NCI-H69 (cell line): Measurements from ENCODE around the gene DAP.

Experiments
- DNase-seq: peaks from one replicate; lab custom pipeline; 2025; lab: John Stamatoyannopoulos, UW

The DAP gene

GRCh38 chr5:10709933-10710332 is 51.1 kb downstream of the DAP start:
- no peak for DNase-seq

DNA sequence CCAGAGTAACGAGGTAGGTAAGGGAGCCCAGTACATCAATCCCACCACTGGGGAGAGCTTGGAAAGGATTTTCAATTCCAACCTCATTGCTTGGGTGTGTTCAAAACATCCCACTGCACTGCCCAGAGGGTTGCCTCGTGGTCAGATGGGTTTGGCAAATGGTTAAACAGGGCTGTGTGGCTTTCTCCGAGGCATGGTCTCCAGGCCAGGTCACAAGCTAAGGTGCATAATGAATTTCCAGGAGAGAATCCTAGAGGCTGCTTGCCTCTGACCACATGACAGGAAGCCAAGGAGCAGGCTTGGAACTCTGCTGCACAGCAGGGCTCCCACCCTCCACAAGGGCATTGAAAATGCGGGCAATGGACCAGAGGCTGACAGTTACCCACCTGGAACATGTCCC is 51.6 kb downstream of the DAP start:
- no peak for DNase-seq

DNA sequence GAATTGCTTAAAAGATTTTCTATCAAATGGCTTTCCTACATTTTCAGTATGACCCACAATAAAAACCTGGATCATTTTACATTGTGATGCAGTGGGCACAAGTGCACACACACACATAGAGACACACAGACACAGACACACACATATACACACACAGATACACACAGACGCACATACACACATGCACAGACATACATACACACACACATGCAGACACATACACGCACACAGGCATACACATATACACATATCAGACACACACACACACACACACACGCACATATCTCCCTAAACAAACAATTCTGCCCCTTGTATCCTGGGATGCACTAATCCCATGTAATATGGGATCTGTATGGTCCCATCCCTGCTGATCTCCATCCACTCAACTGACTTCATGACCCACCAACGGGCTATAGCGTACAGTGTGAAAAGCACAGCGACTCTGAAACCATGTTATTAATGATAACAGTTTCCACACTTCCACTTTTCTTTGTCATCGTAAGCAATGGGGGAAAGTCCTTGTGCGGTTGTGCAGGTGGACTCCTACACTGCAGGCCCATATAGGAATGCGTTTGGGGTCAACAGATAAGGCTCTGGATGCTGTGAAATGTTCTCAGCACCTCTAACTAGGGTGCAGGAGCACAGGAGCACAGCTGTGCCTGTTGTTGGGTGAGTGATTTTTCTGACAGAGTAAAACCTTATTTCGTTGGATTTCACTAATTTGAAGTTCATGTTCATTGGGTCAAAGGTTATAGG is 52.7 kb downstream of the DAP start:
- DNase-seq: no peak

GRCh38 chr5:10707198-10708142 is 53.6 kb downstream of the DAP start:
- DNase-seq: no peak

- DNase-seq: no peak
Observed at GRCh38 chr5:10706326-10706725, 54.7 kb downstream of the DAP start.

GRCh38 chr5:10705747-10706146 is 55.3 kb downstream of the DAP start:
- DNase-seq: no peak

- DNase-seq: no peak
Observed at GRCh38 chr5:10704949-10705621, 55.9 kb downstream of the DAP start.

- peak; percentile 53 for DNase-seq
Observed at GRCh38 chr5:10703676-10704075, 57.4 kb downstream of the DAP start.

- no peak for DNase-seq
Observed at GRCh38 chr5:10702911-10703491, 58.0 kb downstream of the DAP start.

DNA sequence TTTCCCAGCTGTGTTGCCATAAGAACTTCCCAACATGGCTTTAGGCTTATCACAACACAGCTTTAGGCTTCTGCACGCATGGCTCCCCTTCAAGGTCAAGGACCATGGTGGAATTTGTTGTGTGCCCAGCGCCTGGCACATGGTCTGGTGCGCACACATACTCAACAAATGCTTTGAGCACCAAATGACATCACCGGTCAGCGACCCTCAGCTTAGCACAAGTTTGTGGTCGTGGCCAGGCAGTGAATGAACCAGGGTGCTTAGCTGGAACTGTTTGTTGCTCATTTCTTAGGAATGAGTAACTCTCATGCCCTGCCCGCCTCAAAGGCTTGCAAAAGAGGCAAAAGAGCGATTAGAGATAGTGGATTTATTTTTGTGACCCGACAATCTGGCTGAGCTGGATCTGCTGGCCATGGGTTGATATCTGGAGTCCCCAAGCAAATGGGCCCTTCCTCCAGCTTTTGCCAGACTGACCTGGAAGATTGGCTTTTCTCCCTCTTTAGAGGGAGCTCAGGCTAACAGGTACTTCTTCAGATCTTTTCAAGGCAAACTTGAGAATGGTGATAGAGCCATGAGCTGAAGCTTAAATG is 58.9 kb downstream of the DAP start:
- no peak for DNase-seq

- peak; percentile 47 for DNase-seq
Observed at GRCh38 chr5:10701567-10702039, 59.4 kb downstream of the DAP start.

- DNase-seq: no peak
Observed at GRCh38 chr5:10700516-10700915, 60.5 kb downstream of the DAP start.

- no peak for DNase-seq
Observed at GRCh38 chr5:10699987-10700386, 61.0 kb downstream of the DAP start.

- no peak for DNase-seq
Observed at GRCh38 chr5:10699281-10699874, 61.7 kb downstream of the DAP start.

DNA sequence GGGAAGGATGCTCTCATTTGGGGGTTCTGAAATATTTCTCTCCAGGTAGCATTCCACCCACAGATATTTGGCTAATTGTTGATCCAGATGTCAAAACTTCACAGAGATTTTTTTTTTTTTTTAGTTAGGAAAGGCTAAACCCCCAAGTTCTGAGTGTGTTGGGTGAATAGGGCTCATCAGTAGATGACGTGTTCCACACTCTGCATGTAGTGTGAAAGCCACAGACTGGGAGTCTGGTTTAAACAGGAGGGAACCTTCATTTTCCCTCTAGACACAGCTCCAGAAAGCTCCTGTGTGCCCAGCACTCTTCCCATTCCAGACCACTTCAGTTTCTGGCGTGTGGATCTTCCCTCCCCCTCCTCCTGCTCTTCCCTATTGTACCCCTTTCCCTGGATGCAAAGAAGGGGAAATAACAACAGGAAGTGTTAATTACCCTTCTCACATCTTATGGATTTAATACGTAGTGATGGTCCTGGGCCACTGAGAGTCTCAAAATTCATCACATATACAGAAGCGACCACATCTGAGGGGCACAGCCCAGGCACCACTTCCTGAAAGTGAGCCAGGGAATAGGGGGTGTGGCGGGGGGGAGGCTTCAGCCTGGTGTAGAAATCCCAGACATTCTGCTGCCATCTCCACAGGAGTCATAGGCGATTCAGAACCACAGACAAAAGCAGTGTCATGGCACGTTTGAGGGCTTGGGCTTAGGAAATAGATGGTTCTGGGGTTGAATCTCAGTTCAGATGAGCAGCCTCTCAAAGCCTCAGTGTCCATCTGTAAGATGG is 65.1 kb downstream of the DAP start:
- no peak for DNase-seq

GRCh38 chr5:10695055-10695649 is 65.9 kb downstream of the DAP start:
- peak; percentile 86 for DNase-seq

DNA sequence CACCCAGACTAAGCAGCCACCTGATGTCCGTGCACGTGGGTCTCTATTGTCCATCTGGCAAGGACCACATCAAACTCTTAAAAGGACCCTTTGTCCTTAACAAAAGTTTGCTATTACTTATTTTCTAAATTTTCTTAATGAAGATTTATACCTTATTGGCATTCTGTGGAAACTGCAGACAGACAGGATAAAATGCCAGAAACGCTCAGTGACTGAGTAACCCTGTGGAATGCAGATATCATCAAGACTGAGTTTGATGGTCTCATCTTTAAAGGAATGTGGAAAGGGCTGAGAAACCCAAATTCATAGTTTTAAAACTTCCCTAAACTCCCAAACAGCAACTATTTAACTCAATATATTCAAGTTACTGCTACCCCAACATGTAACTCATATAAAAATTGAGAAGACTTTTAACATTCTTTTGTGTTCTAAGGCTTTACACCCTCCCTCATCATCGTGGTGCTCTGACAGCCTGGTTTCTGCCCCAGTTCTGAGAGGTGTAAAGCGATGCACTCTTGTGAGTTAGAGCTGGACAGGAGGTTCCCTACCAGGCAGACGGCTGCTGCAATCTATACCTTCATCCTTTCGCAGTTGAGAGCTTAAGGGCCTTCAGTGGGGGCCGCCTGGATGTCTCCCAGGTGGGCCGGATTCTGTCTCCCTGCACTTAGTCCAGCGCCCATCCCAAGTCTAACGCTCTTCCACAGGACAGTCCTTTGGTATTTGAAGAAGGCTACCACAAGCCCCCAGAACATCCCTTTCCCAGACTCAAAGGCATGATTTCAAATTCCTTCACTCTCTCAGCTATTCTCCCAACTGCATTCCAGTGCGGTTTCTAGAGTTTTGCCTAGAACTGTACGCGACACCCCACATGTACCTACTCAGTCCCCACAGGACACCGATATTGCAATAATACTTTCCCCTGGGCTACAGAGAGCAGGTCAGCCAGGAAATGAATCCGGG is 68.9 kb downstream of the DAP start:
- DNase-seq: no peak

DNA sequence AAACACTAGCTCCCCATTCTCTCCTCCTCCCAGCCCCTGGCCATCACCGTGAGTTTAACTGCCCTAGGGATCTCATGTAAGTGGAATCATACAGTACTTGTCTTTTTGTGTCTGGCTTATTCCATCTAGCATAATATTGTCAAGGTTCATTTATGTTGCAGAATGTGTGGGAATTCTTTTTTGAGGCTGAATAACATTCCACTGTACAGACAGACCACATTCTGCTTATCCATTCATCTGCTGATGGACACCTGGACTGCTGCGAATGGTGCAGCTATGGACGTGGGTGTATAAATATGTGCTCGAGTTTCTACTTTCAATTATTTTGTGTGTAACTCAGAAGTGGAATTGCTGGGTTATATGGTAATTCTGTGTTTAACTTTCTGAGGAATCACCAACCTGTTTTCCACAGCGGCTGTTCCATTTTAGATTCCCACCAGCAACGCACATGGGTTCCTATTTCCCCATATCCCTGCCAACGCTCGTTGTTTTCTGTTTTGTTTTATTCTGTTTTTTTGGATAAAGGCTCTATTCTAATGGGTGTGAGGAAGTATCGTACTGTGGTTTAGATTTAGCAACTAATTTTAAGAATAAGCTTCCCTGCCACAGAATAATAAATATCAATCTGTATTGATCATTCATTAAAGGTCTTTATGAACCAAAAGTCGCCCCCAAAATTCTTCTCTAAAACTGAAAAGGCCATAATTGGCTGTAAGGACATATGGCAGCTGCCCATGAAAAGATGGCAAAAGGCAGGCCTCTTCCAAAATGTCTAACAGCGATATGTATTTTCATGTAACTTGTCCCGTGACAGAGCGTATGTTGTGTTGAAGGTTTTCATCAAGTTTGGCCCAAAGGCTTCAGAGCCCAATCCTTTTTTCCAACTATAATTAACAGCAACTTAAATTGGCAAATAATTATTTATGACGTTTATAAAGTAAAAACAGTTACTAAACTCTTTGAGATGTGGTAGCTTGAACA is 70.3 kb downstream of the DAP start:
- no peak for DNase-seq
